Measurements from ENCODE around the gene TAS2R60. TPM values are rescaled to one million over a fixed set of nuclear protein-coding genes. Genes with fewer than 3 reads are reported as not detected.

The TAS2R60 gene
- total RNA-seq, 4 donors from 2014 or later = 0.40 TPM; not detected in 3

GRCh38 chr7:143492799-143493739 is 49.8 kb downstream of the TAS2R60 start:
- Histone ChIP-seq H3K36me3 (no peaks in the 10 kb centered on the region), H3K4me3 (no peak overlapping the region), H3K27me3 (no peaks in the 10 kb centered on the region), H3K9me3 (no peaks in the 10 kb centered on the region), H3K4me1 (no peaks in the 10 kb centered on the region), H3K27ac (no peak overlapping the region)
- ATAC-seq = no peak
- WGBS, 2 donors (ENCODE audit: low coverage in 1 of 2) = 60 to 65% methylated on average over 6 of the region's 6 CpGs
- TF ChIP-seq, protein P1, sequence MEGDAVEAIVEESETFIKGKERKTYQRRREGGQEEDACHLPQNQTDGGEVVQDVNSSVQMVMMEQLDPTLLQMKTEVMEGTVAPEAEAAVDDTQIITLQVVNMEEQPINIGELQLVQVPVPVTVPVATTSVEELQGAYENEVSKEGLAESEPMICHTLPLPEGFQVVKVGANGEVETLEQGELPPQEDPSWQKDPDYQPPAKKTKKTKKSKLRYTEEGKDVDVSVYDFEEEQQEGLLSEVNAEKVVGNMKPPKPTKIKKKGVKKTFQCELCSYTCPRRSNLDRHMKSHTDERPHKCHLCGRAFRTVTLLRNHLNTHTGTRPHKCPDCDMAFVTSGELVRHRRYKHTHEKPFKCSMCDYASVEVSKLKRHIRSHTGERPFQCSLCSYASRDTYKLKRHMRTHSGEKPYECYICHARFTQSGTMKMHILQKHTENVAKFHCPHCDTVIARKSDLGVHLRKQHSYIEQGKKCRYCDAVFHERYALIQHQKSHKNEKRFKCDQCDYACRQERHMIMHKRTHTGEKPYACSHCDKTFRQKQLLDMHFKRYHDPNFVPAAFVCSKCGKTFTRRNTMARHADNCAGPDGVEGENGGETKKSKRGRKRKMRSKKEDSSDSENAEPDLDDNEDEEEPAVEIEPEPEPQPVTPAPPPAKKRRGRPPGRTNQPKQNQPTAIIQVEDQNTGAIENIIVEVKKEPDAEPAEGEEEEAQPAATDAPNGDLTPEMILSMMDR (IDR thresholded peaks at IDR 0.05) = no peak
- TF ChIP-seq POLR2A (IDR thresholded peaks at IDR 0.05) (no peak), POLR2AphosphoS5 (IDR thresholded peaks at IDR 0.05) (no peak), EP300 (IDR thresholded peaks at IDR 0.05) (no peak)

DNA sequence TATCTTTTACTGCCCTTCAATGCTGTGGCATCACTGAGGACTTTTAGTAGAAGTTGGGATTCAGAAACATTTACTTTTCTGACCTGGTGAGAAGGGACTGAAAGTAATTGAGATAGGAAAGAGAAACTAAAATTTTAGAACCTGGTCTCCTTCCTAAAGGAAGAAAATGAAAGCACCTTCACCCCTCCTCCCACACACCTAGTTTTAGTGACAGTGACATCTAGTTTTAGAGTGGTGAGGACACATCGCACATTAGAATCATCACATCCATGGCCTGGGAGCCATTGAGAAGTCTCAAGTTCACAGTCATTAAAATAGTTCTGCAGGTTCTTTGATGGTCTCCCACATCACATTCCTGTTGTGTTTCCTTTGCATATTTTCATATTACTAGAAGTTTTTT is 50.5 kb downstream of the TAS2R60 start:
- H3K4me1 ChIP-seq = no peaks in the 10 kb centered on the region
- no peak for ATAC-seq

More for the DNA sequence above, 50.5 kb downstream of the TAS2R60 start:
- TF ChIP-seq, protein P1 (IDR thresholded peaks at IDR 0.05) = no peak
- TF ChIP-seq EP300 (IDR thresholded peaks at IDR 0.05) = no peak
- TF ChIP-seq POLR2A (IDR thresholded peaks at IDR 0.05) = no peak
- TF ChIP-seq POLR2AphosphoS5 (IDR thresholded peaks at IDR 0.05) = no peak
- no peak overlapping the region for H3K4me3 ChIP-seq
- 89 to 100% methylated on average over 1 of the region's 1 CpG for WGBS, 2 donors (ENCODE audit: low coverage in 1 of 2)
- no peak overlapping the region for H3K27ac ChIP-seq
- no peaks in the 10 kb centered on the region for H3K27me3 ChIP-seq
- no peaks in the 10 kb centered on the region for H3K36me3 ChIP-seq
- no peaks in the 10 kb centered on the region for H3K9me3 ChIP-seq

Other genes starting within 250 kb of the TAS2R60 start
- gene TAS2R40, start 221.4 kb upstream of the TAS2R60 start, total RNA-seq = not detected
- 100 to 1,000 TPM in 3 of 4 donors, 10 to 100 TPM in 1; 98.1 to 128 (median 120) TPM for gene GSTK1, start 180.0 kb upstream of the TAS2R60 start, total RNA-seq
- gene TMEM139, start 158.5 kb upstream of the TAS2R60 start, total RNA-seq = 1 to 10 TPM in 1 of 4 donors, under 1 TPM in 2, not detected in 1; 0.40 to 1.4 (median 0.49) TPM
- gene CASP2, start 155.1 kb upstream of the TAS2R60 start, total RNA-seq = 10 to 100 TPM; 10.1 to 14.5 (median 13.6) TPM
- gene CLCN1, start 127.3 kb upstream of the TAS2R60 start, total RNA-seq = not detected
- 1 to 10 TPM in 2 of 4 donors, under 1 TPM in 2; 0.31 to 2.4 (median 1.2) TPM for gene FAM131B, start 80.7 kb upstream of the TAS2R60 start, total RNA-seq
- gene ZYX, start 62.1 kb upstream of the TAS2R60 start, total RNA-seq = 100 to 1,000 TPM; 111 to 389 (median 146) TPM
- gene EPHA1, start 34.6 kb upstream of the TAS2R60 start, total RNA-seq = 1 to 10 TPM in 1 of 4 donors, under 1 TPM in 1, not detected in 2; 0.78 to 2.5 TPM
- gene TAS2R41, start 34.4 kb downstream of the TAS2R60 start, total RNA-seq = not detected
- not detected for gene CTAGE15, start 128.3 kb downstream of the TAS2R60 start, total RNA-seq
- gene TCAF2, start 177.5 kb downstream of the TAS2R60 start, total RNA-seq = 1 to 10 TPM; 1.9 to 3.4 (median 3.1) TPM

All from gastroesophageal sphincter (tissue), 4 donors.